ENCODE results near the gene XPO1.
"Not testable (repeated sequence)": the region's sequence is repeated elsewhere in the genome, so short reads cannot be mapped to it uniquely, and the experiment has no call there.

DNA sequence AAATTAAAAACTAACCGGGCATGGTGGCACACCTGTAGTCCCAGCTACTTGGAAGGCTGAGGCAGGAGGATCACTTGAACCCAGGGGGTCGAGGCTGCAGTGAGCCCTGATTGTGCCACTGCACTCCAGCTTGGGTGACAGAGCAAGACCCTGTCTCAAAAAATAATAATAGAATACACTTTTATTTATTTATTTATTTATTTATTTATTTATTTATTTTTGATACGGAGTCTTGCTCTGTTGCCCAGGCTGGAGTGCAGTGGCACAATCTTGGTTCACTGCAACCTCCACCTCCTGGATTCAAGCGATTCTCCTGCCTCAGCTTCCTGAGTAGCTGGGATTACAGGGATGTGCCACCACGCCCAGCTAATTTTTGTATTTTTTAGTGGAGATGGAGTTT, 48.8 kb upstream of the XPO1 start:
- TF ChIP-seq, protein P1, sequence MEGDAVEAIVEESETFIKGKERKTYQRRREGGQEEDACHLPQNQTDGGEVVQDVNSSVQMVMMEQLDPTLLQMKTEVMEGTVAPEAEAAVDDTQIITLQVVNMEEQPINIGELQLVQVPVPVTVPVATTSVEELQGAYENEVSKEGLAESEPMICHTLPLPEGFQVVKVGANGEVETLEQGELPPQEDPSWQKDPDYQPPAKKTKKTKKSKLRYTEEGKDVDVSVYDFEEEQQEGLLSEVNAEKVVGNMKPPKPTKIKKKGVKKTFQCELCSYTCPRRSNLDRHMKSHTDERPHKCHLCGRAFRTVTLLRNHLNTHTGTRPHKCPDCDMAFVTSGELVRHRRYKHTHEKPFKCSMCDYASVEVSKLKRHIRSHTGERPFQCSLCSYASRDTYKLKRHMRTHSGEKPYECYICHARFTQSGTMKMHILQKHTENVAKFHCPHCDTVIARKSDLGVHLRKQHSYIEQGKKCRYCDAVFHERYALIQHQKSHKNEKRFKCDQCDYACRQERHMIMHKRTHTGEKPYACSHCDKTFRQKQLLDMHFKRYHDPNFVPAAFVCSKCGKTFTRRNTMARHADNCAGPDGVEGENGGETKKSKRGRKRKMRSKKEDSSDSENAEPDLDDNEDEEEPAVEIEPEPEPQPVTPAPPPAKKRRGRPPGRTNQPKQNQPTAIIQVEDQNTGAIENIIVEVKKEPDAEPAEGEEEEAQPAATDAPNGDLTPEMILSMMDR (IDR thresholded peaks at IDR 0.05), result not testable (repeated sequence)
- TF ChIP-seq POLR2A (IDR thresholded peaks at IDR 0.05), result not testable (repeated sequence)
